Colonic mucosa (tissue), 4 donors: ENCODE measurements around the gene UTP15. TPM values are rescaled to one million over a fixed set of nuclear protein-coding genes. Genes with fewer than 3 reads are reported as not detected.

ENCODE experiments used
- DNase-seq: peaks from one replicate; pipeline ENCODE4 v3.0.0-alpha.2; 2020
- H3K27ac ChIP-seq: fragments of 200-600 bp; one replicate; pipeline ENCODE4 v1.8.0; 2021
- H3K27me3 ChIP-seq: fragments of 200-600 bp; one replicate; pipeline ENCODE4 v1.8.0; 2021
- H3K36me3 ChIP-seq: fragments of 200-600 bp; one replicate; pipeline ENCODE4 v1.8.0; 2021
- H3K4me1 ChIP-seq: fragments of 200-600 bp; one replicate; pipeline ENCODE4 v1.8.0; 2021; ENCODE audit warnings: mild to moderate bottlenecking
- H3K4me3 ChIP-seq: fragments of 200-600 bp; one replicate; pipeline ENCODE4 v1.8.0; 2021
- H3K9ac ChIP-seq, 2 donors: one replicate each; pipeline ENCODE4 v1.7.0; 2013; ENCODE audit warnings: control low read depth in 2 of 2, low read depth in 2 of 2, low read length in 2 of 2
- H3K9me3 ChIP-seq: fragments of 200-600 bp; one replicate; pipeline ENCODE4 v1.8.0; 2021
- CTCF ChIP-seq: fragments of 200-600 bp; IDR thresholded peaks from one replicate; pipeline ENCODE4 v1.8.0; 2022; ENCODE audit warnings: antibody characterized with exemption, mild to moderate bottlenecking
- intact Hi-C: fragments of 100-400 bp; cut with DNase I; formaldehyde crosslinking; loops from one replicate; pipeline ENCODE4 v1.14.1; 2022
- total RNA-seq, 2 donors: library from RNA; stranded (reverse); fragmentation: NEBNext Ultra II Directional in 1 of 2; extraction: Animal tissue kit (Norgen Biotek cat#: 25700) in 1 of 2; gene quantifications; one replicate each; pipeline ENCODE4 v1.2.1, GENCODE V29; 2021
- donor health status: healthy.
- donor health status: DM: no; HTN: no; CAD: no.
- donor health status: DM: no; HTN: no; CAD: no.

Gene UTP15
- total RNA-seq, 2 donors from 2014 or later: 9.4 to 13.9 TPM

GRCh38 chr5:73630765-73631164 lies 65.2 kb downstream of the UTP15 start:
- H3K9me3 ChIP-seq: no peaks in the 10 kb centered on the region
- H3K27me3 ChIP-seq: no peaks in the 10 kb centered on the region
- no peaks in the 10 kb centered on the region for H3K4me1 ChIP-seq
- TF ChIP-seq CTCF: no peak
- intact Hi-C loops: no loop called here
- no peak overlapping the region for H3K4me3 ChIP-seq
- H3K27ac ChIP-seq: no peak overlapping the region
- H3K36me3 ChIP-seq: no peaks in the 10 kb centered on the region
- no peak overlapping the region for H3K9ac ChIP-seq
- DNase-seq: no peak

GRCh38 chr5:73631500-73631899 lies 66.0 kb downstream of the UTP15 start:
- H3K9ac ChIP-seq: no peak overlapping the region
- DNase-seq: no peak
- H3K27me3 ChIP-seq: no peaks in the 10 kb centered on the region
- no peaks in the 10 kb centered on the region for H3K9me3 ChIP-seq
- H3K4me3 ChIP-seq: no peak overlapping the region
- H3K36me3 ChIP-seq: no peaks in the 10 kb centered on the region
- no peak for TF ChIP-seq CTCF
- intact Hi-C loops: no loop called here
- H3K27ac ChIP-seq: no peak overlapping the region
- no peaks in the 10 kb centered on the region for H3K4me1 ChIP-seq

Other genes starting within 250 kb of the UTP15 start
- gene FOXD1, start 117.0 kb upstream of the UTP15 start, total RNA-seq: under 1 TPM; 0.17 to 0.24 TPM
- 100 to 1,000 TPM; 527 to 610 TPM for gene BTF3, start 67.3 kb upstream of the UTP15 start, total RNA-seq
- 10 to 100 TPM; 17.5 to 18.3 TPM for gene ANKRA2, start 104 bp upstream of the UTP15 start, total RNA-seq
- 1 to 10 TPM; 7.6 to 8.0 TPM for gene ARHGEF28, start 60.5 kb downstream of the UTP15 start, total RNA-seq